ENCODE data around the gene TIMP2.
A peak's percentile ranks its signal among the peaks of the same experiment; 100 is the strongest.

TIMP2 gene

GRCh38 chr17:78940258-78940657 is 15.1 kb upstream of the TIMP2 start:
- Histone ChIP-seq H3K4me1 (peaks cover 0 to 23% (median 15%) of the 10 kb centered on the region in 4 donors), H3K27me3 (peaks cover 0 to 4% of the 10 kb centered on the region in 2 donors), H3K36me3 (no peaks in the 10 kb centered on the region), H3K27ac (no peak overlapping the region), H3K9me3 (no peaks in the 10 kb centered on the region), H3K4me3 (no peak overlapping the region)
- no peak for TF ChIP-seq CTCF (IDR thresholded peaks at IDR 0.05)
- intact Hi-C loops (cut with DNase I; ENCODE audit: low total_unique reads), result no loop called here
- no peak for DNase-seq

DNA sequence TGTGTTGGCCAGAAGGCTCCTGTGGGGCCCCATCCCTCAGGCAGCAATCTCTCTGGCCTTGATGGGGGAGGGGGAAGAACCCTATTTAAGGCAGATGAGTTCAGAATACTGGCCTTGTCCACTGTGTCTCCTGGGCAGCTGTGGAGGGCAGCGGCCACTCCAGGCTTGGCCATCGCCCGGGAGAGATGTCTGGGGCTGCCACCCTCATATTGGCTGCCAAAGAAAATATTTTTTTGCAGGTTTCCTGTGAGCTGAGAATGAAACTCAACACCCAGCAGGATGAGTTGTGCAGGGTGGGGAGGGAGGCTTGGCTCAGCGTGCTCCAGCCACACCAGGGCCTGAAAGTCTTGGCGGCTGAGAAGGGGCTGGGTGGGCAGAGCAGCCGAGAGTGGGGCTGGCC is 14.4 kb upstream of the TIMP2 start:
- no peaks in the 10 kb centered on the region for H3K27me3 ChIP-seq
- no peak for TF ChIP-seq CTCF (IDR thresholded peaks at IDR 0.05)
- peaks cover 0 to 29% (median 21%) of the 10 kb centered on the region in 4 donors for H3K4me1 ChIP-seq
- no peaks in the 10 kb centered on the region for H3K9me3 ChIP-seq
- no peak overlapping the region for H3K27ac ChIP-seq
- no peak overlapping the region for H3K4me3 ChIP-seq
- DNase-seq, result no peak
- H3K36me3 ChIP-seq, result no peaks in the 10 kb centered on the region
- intact Hi-C loops (cut with DNase I; ENCODE audit: low total_unique reads), result no loop called here

- TF ChIP-seq CTCF (IDR thresholded peaks at IDR 0.05), result no peak
- intact Hi-C loops (cut with DNase I; ENCODE audit: low total_unique reads), result no loop called here
- H3K9me3 ChIP-seq, result no peaks in the 10 kb centered on the region
- no peaks in the 10 kb centered on the region for H3K36me3 ChIP-seq
- peaks cover 11 to 46% (median 39%) of the 10 kb centered on the region in 4 donors for H3K4me1 ChIP-seq
- H3K27ac ChIP-seq, result no peak overlapping the region
- no peak overlapping the region for H3K4me3 ChIP-seq
- no peak for DNase-seq
- H3K27me3 ChIP-seq, result no peaks in the 10 kb centered on the region
Measured at GRCh38 chr17:78937561-78937960, 12.4 kb upstream of the TIMP2 start.

DNA sequence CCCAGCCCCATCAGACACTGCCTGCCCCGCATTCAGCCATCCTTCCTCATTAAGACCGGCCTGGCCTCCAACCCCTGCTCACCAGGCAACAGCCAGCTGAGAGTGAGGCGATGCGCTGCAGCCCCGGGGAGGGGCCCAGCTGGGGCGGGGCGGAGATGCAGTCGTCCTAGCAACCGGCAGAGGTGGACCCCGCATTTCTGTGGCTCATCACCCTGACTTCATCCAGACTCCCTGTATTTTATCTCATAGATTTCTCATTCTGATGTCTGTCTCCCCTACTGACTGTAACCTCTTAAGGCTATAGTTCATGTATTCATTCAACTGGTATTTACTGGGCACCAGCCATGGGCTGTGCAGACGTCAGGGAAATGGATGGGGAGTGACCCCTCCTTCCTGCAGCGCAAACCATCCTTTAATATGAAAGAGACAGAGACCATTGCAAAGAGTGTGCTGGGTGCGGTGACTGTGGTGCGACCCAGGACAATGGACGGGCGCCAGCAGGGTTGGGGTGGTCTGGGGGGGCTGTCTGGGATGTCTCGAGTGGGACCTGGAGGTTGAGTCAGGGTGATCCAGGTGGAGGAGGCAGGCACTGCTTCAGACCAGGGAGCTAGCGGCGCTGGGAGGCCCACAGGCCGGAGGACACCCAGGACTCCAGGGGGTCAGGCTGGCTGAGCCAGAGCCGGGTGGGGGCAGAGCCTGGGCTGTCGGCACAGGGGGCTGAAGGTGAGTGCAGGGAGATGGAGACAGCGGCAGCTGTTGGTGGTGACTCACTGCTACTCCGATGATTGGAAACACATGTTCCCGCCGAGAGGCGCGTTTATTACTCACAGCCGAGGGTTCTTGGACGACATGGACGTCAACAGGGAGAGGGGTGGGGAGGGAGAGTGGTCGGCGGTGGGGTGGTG is 10.5 kb upstream of the TIMP2 start:
- intact Hi-C loops (cut with DNase I; ENCODE audit: low total_unique reads), result no loop called here

DNA sequence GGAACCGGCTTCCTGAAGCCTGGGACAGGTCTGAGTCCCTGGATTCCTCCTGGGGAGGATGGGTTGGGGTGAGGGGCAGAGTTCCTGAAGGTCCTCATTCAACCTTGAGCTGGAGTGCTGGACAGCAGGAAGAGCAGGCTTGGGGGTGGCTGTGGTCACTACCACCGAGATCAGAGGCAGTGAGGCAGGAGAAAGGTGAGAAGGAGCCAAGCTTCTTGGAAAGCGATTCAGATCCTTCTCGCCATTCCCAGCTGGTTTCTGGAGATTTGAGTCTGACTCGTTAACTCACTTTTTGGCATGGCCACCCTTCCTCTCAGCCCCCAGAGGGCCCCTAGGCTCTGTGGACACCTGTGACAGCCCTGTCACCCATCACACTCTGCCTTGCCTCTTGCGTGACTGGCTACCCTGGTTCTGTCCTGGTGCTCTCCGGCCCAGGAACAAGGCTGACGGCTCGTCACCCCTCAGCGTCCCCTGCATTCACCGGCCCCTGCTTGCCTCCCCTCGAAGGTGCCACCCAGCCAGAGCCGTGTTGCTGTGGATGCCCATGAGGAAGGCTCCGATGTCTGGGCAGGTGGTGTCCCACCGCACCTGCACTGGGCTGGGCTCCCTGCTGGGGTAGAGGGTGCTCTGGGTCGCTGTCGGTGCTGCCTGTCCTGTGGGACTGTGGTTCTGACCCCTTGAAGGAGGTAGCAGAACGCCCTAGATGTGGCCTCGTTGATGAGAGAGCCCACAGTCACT is 9.7 kb upstream of the TIMP2 start:
- peaks cover 11 to 48% (median 35%) of the 10 kb centered on the region in 4 donors for H3K4me1 ChIP-seq
- peak overlapping the region; percentile 87 to 94 for H3K27ac ChIP-seq
- no peak for TF ChIP-seq CTCF (IDR thresholded peaks at IDR 0.05)
- no peaks in the 10 kb centered on the region for H3K27me3 ChIP-seq
- H3K36me3 ChIP-seq, result no peaks in the 10 kb centered on the region
- peak overlapping the region; percentile 25 to 45 for H3K4me3 ChIP-seq
- no peaks in the 10 kb centered on the region for H3K9me3 ChIP-seq
- DNase-seq, result no peak
- intact Hi-C loops (cut with DNase I; ENCODE audit: low total_unique reads), result no loop called here

More for the DNA sequence above, 10.5 kb upstream of the TIMP2 start:
- Histone ChIP-seq H3K4me1 (peaks cover 11 to 51% (median 39%) of the 10 kb centered on the region in 4 donors), H3K9me3 (no peaks in the 10 kb centered on the region), H3K27ac (peak overlapping the region; percentile 87 to 94), H3K36me3 (no peaks in the 10 kb centered on the region), H3K27me3 (no peaks in the 10 kb centered on the region), H3K4me3 (no peak overlapping the region)
- TF ChIP-seq CTCF (IDR thresholded peaks at IDR 0.05), result no peak
- DNase-seq, result peak; percentile 87 to 88
